GM21619 (cell line): ENCODE measurements around the gene TXNL4B.
"Not testable (repeated sequence)": the region's sequence is repeated elsewhere in the genome, so short reads cannot be mapped to it uniquely, and the experiment has no call there.

Source experiments
- ATAC-seq: cut with Tn5 transposase; IDR thresholded peaks from one replicate; pipeline ENCODE4 v1.9.1; 2021; ENCODE audit not compliant: unreplicated experiment

TXNL4B gene

DNA sequence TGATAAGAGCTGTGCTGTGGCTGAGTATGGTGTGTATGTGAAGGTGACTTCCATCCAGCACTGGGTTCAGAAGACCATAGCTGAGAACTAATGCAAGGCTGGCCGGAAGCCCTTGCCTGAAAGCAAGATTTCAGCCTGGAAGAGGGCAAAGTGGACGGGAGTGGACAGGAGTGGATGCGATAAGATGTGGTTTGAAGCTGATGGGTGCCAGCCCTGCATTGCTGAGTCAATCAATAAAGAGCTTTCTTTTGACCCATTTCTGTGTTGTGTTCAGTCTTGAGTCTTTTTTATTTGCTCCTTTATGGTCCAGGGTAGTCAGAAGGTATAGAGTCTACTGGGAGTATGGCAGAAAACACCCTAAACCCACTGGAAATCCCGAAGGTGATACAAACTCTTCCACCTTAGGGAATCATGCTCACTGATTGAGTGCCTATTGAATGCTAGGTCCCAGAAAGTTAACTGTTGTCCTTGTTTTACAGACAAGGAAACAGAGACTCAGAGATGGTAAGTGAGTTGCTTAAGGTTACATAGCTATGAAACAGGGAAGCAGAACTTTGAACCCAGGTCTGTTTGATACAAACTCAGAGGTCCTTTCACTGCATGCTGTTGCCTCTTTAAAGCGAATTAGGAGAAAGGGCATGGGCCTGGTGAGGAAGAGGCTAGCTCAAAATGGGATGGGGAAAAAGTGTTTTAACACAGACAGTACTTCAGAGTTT is 16.3 kb downstream of the TXNL4B start:
- ATAC-seq: not testable (repeated sequence)

DNA sequence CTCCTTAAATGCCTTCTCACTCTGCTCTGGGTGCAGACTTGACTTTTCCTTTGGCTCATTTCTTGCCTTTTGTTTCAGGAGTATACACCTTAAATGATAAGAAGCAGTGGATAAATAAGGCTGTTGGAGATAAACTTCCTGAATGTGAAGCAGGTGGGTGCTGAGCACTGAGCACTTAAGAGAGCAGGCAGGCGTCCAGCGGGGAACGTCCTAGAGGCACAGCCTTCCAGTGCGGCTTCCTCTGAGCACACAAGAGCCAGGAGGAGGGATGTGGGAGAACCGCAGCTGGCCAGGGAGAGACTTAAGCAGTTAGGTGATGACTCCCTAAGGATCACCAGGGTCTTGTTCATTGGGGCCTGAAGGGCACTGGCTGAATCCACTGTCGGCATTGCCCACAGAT is 18.4 kb downstream of the TXNL4B start:
- not testable (repeated sequence) for ATAC-seq

DNA sequence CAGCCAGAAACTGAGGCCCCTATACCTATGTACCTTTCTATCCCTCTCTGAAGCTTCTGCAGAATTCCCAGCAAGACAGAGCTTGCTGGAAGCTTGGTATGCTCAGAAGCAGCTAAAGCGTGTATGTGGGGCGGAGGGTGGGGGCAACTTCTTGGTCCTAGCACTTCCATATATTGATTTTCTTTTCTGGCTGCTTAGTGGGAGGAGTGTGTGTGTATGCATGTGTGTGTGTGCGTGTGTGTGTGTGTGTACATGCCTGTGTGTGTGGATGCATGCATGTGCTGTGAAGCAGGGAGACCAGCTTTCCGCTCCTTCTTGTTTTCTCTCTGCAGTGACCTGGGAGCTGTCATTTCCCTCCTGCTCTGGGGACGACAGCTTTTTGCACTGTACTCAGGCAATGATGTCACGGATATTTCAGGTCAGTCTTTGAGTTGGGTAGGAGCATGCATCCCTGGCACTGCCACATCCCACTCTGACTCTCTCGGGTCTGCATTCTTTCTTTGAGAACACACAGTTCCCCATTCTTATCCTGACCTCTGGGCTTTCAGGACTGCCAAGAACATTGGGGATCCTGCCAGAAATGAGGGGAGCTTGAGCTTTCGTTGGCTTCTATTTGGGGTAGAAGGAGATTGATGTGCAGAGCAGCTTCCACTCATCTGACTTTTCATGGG is 19.7 kb downstream of the TXNL4B start:
- no peak for ATAC-seq

DNA sequence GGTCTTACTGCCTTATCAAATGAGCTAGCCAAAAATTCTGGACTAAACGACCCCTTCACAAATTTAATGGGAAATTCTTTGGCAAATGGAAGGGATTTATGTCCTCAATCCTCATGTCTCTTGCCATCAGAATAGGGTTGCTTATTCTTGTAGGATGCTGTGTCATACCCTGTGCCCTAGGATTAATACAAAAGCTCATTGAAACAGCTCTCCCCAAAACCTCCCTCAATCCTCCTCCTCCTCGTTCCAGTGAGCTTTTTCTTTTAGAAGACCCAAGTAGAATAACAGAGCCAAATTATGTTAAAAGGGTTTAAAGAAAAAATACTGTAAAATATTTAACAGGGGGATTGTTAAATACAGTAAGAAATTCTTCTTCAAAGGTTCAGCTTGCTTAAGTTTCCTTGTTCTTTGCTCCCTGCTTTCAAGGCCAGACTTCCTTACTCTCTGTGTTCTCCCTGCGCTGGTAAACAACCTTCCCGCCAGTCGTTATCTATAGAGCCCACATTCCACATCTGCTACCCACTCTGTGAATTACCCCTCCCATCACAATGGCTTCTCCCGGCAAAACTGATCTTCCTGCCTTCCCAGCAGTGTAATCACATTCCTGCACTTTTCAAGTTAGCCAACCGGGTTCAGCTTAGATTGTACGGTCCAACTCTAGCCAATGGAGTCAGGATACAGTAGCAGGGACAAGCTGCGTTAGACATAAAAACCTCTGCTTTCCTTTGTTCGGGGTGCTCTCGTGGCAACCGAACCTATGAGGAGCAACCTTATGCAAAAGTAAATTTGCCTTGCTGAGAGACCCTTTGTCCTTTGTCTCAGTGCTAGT is 20.7 kb downstream of the TXNL4B start:
- ATAC-seq: no peak

DNA sequence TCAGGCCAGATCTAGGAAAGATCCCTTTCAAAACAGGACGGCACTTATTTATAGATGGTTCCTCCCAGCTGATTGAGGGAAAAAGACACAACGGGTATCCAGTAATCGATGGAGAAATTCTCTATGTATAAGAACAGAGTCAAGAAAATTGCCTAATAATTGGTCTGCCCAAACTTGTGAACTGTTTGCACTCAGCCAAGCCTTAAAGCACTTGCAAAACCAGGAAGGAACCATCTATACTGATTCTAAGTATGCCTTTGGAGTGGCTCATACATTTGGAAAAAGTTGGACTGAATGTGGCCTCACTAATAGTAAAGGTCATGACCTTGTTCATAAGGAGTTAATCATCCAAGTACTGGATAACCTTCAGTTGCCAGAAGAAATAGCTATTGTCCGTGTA is 24.5 kb downstream of the TXNL4B start:
- no peak for ATAC-seq

DNA sequence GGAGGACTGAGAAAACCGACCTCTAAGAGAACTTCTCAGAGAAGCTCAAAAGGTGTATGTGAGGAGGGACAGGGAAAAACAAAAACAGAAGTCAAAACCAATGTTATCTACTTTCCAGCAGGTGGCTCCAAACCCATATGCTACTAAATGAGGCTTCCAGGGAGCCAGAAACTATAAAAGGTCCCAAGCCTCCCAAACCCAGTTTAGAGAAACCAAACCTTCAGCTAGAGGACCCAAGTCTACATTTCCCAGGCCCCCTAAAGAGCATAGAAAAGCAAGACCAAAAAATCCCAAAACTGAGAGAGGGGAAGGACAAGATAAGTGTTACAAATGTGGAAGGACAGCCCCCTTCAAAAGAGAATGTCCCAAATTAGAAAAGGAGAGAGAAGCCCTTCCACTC is 26.7 kb downstream of the TXNL4B start:
- ATAC-seq: no peak

DNA sequence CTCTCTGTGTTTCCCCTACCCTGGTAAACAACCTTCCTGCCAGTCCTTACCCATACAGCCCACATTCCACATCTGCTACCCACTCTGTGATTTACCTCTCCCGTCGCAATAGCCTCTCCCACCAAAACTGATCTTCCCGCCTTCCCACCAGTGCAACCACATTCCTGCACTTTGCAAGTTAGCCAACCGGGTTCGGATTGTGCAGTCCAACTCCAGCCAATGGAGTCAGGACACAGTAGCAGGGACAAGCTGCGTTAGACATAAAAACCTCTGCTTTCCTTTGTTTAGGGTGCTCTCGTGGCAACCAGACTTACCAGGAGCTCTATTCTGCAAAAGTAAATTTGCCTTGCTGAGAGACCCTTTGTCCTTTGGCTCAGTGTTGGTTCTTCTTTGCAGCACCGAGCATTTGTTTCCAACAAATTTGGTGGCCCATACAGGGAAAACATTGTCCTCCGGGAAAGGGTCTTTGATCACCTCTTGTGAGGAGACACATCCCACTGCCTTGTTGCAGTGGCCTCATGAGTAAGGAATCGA is 29.0 kb downstream of the TXNL4B start:
- ATAC-seq: no peak

DNA sequence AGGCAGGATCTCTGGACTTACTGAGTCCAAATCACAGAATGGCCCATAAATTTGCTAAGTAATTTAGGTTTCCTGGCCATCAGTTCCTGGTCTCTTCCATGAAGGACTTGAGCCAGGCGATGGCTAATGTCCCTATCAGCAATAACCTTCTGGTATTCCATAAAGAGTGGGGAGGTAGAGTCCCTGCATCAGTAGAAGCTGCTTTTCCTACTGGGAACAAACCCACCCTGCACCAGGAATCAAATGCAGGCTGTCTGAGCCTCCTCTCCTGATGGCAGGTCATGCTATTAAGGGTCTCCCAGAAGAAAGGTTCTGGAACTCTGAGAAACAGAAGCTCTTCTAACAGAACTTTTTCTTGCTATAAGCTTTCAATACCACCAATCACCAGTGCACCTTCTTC is 31.9 kb downstream of the TXNL4B start:
- no peak for ATAC-seq

DNA sequence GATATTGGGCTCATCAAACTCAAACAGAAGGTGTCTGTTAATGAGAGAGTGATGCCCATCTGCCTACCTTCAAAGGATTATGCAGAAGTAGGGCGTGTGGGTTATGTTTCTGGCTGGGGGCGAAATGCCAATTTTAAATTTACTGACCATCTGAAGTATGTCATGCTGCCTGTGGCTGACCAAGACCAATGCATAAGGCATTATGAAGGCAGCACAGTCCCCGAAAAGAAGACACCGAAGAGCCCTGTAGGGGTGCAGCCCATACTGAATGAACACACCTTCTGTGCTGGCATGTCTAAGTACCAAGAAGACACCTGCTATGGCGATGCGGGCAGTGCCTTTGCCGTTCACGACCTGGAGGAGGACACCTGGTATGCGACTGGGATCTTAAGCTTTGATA is 33.0 kb downstream of the TXNL4B start:
- no peak for ATAC-seq

DNA sequence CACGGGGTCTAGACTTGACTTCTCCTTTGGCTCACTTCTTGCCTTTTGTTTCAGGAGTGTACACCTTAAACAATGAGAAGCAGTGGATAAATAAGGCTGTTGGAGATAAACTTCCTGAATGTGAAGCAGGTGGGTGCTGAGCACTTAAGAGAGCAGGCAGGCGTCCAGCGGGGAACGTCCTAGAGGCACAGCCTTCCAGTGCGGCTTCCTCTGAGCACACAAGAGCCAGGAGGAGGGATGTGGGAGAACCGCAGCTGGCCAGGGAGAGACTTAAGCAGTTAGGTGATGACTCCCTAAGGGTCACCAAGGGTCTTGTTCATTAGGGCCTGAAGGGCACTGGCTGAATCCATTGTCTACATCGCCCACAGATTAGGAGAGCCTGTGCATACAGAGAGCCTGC is 34.4 kb downstream of the TXNL4B start:
- ATAC-seq: not testable (repeated sequence)

DNA sequence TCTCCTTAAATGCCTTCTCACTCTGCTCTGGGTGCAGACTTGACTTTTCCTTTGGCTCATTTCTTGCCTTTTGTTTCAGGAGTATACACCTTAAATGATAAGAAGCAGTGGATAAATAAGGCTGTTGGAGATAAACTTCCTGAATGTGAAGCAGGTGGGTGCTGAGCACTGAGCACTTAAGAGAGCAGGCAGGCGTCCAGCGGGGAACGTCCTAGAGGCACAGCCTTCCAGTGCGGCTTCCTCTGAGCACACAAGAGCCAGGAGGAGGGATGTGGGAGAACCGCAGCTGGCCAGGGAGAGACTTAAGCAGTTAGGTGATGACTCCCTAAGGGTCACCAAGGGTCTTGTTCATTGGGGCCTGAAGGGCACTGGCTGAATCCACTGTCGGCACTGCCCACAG is 36.1 kb downstream of the TXNL4B start:
- not testable (repeated sequence) for ATAC-seq

DNA sequence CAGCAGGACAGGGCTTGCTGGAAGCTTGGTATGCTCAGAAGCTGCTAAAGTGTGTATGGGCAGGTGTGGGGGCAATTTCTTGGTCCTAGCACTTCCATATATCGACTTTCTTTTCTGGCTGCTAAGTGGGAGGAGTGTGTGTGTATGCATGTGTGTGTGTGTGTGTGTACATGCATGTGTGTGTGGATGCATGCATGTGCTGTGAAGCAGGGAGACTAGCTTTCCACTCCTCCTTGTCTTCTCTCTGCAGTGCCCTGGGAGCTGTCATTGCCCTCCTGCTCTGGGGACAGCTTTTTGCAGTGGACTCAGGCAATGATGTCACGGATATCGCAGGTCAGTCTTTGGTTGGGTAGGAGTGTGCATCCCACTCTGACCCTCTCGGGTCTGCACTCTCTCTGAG is 37.5 kb downstream of the TXNL4B start:
- ATAC-seq: no peak

DNA sequence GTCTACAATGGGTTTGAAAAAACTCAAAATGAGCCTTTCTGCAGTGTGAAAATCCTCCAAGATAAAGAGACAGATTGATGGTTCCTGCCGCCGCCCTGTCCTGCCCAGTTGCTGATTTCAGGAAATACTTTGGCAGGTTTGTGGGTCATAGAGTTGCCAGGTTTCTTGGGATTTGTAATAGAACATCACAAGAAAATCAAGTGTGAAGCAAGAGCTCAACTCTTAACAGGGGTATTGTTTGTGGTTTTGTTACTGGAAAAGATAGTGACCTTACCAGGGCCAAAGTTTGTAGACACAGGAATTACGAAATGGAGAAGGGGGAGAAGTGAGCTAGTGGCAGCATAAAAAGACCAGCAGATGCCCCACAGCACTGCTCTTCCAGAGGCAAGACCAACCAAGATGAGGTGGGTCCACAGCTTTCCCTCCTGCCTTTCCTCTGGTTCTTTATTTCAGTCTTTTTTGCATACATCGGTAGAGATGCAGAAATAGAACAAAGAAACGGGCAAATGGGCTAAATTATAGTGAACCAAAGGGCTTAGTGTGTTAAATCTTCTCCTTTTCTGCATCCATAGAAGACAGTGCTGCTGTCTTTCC is 39.1 kb downstream of the TXNL4B start, which contains the start of gene HP:
Gene HP, plus strand, starts transcription at position 252 of the 594 bp plus-strand sequence. Its CDS starts 148 bp downstream, at position 400.
- not testable (repeated sequence) for ATAC-seq

DNA sequence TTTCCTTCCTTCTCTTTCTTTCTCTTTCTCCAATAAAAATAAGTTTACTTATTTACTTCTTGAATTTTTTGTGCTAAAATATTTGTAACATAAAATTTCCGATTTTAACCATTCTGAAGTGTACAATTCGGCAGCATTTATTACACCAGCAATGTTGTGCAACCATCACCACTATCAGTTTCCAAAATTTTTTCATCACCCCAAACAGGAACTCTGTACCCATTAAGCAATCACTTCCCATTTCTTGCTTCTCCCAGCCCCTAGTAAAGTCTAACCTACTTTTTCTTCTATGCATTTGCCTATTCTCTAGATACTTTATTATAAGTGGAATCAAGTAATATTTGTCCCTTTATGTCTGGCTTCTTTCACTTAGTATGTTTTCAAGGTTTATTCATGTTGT is 41.6 kb downstream of the TXNL4B start:
- no peak for ATAC-seq

DNA sequence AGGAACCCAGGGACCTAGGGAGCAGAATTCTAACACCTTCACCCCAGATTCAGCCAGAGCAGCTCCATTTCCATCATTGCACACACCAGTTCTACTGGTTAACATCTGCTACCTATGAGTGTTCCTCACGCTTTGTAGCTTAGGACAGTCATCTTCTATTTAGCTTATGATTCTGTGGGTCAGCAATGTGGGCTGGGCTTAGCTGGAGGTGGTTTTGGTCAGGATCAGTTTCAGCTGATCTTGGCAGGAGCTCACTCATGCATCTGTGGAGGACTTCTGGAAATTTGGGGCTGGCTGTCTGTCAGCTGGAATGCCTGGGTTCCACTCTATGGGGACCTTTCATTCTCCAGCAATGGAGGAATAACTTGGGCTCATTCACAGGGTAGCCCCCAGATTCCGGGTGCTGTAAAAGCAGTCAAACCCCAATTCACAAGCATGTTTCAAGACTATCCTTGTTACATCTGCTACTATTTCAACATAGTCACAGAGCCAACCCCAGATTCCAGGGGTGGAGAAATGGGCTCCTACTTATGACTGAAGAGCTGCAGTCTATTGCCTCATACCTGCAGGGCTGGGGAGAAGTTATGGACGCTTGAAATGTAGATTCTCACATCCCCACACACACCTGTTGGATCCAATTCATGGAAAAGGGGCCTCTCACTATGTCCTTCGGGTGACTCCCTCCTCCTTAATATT is 42.5 kb downstream of the TXNL4B start:
- no peak for ATAC-seq

DNA sequence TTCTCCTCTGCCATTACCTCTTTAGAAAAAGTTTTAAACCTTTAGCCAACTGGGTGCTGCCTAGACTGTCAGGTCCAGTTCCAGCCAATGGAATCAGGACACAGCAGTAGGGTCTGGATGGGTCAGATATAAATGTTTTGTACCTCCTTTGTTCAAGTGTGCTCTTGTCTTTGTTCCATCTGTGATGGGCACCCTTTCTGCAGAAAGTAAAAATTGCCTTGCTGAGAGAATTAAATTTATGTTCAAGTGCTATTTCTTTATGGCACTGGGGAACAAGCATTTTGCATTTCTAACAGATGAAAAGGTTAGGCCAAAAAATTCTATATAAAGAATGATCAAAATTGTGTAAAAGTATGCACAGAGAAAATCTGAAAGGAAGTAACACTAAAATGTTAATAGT is 44.3 kb downstream of the TXNL4B start:
- ATAC-seq: no peak

DNA sequence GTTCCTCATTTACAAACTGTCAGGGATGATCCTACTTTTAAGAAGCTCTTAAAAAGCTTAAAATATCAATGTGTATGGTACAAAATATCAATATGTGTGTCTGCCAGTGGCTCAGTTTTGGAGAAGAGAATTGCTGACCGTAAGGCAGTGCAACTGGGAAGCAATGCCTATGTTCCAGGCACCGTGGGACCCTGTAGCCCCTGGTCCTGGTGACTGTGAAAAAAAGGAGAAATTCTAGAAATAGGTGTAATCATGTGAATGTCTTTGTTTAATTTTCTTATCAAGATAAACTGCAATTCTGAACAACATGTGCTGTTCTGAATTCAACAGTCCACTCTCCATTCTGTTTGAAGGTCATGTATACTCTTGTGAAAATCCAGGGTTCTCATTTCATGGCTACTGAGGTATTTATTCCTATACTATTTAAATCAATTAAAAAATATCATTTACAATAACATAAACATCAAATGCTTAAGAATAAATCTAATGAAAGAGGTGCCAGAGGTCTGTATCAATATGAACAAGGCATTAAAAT is 48.5 kb downstream of the TXNL4B start:
- no peak for ATAC-seq

DNA sequence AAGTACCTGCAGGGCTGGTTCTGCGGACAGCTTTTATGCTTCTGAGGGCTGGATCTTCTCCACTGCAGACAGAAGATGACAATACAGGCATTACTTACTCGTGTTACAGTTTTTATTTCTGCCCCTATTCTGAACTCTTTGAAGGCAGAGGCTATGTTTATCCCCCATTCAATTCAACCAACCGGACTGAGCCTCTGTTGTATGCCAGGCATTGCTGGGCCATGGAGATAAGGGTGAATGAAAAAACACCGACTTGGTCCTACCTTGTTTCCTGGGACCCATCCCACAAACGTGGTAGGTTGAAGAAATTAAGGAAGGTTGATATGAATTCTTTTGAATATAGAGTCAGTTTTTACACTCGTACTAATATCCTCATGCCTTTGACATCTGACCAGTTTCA is 49.1 kb downstream of the TXNL4B start:
- no peak for ATAC-seq

DNA sequence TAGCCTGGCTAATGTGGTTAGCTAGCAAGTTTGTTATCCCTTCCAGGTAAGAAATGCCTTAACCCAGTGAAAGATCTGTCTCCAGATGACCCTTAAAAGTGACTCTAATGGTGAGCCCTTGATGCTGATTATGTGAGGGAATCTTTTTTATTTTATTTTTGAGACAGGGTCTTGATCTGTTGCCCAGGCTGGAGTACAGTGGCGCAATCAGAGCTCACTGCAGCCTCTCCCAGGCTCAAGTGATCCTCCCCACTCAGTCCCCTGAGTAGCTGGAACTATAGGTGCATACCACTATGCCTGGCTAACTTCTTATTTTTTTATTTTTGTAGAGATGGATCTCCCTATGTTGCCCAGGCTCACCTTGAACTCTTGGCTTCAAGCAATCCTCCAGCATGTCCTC is 49.9 kb downstream of the TXNL4B start:
- no peak for ATAC-seq

DNA sequence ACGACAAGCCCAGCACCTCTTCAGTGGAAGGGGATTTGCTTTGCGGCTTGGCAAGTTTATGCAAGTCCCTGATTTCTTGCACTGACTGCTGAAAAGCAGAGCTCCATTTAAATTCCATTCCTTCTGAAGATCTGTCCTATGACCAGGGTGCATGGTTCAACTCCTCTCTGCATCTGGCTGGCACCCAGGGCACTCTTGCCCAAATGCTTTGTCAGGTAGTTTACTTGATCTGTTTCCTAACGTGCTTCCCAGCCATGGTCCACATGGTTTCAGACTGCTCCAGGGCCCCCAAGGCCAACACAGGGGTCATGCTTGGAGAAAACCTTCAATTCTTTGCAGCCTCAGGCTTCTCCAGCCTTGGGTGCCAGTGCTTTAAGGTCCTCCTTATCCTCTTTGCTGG is 50.4 kb downstream of the TXNL4B start:
- ATAC-seq: no peak
